ENCODE data around the gene IMMP2L. TPM values are rescaled to one million over a fixed set of nuclear protein-coding genes. Genes with fewer than 3 reads are reported as not detected.

The IMMP2L gene
- polyA plus RNA-seq, 1 of the 3 experiments (the other 2 are of a cell fraction) = 10.7 TPM

DNA sequence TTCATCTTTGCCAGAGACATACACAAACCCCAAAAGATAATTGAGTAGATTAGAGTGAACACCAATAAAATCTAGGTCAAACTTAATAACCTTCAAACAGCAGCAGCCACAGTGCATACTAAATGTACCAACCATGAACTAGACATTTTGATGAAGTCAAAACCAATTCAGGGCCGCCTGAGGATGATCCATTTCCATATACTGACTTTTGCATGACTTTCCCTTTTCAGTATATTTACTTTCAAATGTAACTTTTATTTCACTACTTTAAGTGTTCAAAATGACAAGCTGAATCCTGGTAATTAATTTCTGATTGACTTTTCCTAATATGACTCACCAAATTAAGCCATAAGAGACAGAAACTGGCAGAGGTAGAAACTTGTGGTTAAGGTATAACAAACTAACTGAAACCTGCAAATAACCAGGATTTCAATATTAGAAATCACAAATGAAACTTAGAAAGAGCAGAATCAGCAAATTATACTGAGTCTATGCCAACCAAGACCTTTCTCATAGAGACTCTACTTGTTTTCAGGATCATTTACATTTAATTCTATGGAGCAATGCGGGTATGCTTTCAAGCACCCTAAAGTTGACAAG is 643.2 kb downstream of the IMMP2L start:
- Histone ChIP-seq H3K9ac (no peak overlapping the region), H3K27me3 (ENCODE audit: insufficient read depth) (no peaks in the 10 kb centered on the region), H3K9me2 (peaks cover 3% of the 10 kb centered on the region; the same call in 1 of the 2 replicates), H3K36me3 (replicated peaks in 1 of 2; ENCODE audit: control insufficient read depth in 1 of 2, insufficient read depth in 2 of 2, low read length in 1 of 2) (no peaks in the 10 kb centered on the region), H3K9me3 (no peaks in the 10 kb centered on the region), H3K79me2 (ENCODE audit: insufficient read depth) (no peaks in the 10 kb centered on the region), H3F3A (replicated peaks; ENCODE audit: insufficient read depth) (no peaks in the 10 kb centered on the region), H3K4me1 (ENCODE audit: control insufficient read depth in 1 of 2, insufficient read depth in 2 of 2, low read depth in 1 of 2, low read length in 1 of 2) (peaks cover 0 to 7% of the 10 kb centered on the region in 2 experiments; a peak in 2 of 4 replicates), H3K4me3 (ENCODE audit: low read depth in 2 of 2, low read length in 1 of 2) (no peak overlapping the region), H3K4me2 (no peak overlapping the region), H4K20me1 (ENCODE audit: insufficient read depth) (no peaks in the 10 kb centered on the region), H2AFZ (ENCODE audit: low read depth) (no peak overlapping the region), H3K27ac (ENCODE audit: low read depth in 2 of 2, low read length in 1 of 2) (no peak overlapping the region)
- 80% methylated on average over 2 of the region's 2 CpGs for WGBS (ENCODE audit: low lambda C conversion rate)
- TF ChIP-seq FOSL2 (IDR thresholded peaks at IDR 0.05; ENCODE audit: borderline replicate concordance, low read depth) = no peak
- no peak for TF ChIP-seq EZH2phosphoT487 (IDR thresholded peaks at IDR 0.05; ENCODE audit: borderline replicate concordance, low read depth)
- no peak for TF ChIP-seq CHD2 (IDR thresholded peaks at IDR 0.05; ENCODE audit: low read length, partially characterized antibody)
- TF ChIP-seq, protein P1, sequence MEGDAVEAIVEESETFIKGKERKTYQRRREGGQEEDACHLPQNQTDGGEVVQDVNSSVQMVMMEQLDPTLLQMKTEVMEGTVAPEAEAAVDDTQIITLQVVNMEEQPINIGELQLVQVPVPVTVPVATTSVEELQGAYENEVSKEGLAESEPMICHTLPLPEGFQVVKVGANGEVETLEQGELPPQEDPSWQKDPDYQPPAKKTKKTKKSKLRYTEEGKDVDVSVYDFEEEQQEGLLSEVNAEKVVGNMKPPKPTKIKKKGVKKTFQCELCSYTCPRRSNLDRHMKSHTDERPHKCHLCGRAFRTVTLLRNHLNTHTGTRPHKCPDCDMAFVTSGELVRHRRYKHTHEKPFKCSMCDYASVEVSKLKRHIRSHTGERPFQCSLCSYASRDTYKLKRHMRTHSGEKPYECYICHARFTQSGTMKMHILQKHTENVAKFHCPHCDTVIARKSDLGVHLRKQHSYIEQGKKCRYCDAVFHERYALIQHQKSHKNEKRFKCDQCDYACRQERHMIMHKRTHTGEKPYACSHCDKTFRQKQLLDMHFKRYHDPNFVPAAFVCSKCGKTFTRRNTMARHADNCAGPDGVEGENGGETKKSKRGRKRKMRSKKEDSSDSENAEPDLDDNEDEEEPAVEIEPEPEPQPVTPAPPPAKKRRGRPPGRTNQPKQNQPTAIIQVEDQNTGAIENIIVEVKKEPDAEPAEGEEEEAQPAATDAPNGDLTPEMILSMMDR (IDR thresholded peaks at IDR 0.05) = no peak
- TF ChIP-seq, protein P2, sequence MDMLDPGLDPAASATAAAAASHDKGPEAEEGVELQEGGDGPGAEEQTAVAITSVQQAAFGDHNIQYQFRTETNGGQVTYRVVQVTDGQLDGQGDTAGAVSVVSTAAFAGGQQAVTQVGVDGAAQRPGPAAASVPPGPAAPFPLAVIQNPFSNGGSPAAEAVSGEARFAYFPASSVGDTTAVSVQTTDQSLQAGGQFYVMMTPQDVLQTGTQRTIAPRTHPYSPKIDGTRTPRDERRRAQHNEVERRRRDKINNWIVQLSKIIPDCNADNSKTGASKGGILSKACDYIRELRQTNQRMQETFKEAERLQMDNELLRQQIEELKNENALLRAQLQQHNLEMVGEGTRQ (IDR thresholded peaks at IDR 0.05; ENCODE audit: borderline replicate concordance, low read depth, low read length) = no peak
- no peak for TF ChIP-seq POLR2AphosphoS5 (IDR thresholded peaks at IDR 0.05; ENCODE audit: low read depth, low read length)
- TF ChIP-seq ELF1 (IDR thresholded peaks at IDR 0.05) = no peak
- ChIA-PET CTCF (no interaction called here), POLR2A (no interaction called here)
- no peak for DNase-seq

DNA sequence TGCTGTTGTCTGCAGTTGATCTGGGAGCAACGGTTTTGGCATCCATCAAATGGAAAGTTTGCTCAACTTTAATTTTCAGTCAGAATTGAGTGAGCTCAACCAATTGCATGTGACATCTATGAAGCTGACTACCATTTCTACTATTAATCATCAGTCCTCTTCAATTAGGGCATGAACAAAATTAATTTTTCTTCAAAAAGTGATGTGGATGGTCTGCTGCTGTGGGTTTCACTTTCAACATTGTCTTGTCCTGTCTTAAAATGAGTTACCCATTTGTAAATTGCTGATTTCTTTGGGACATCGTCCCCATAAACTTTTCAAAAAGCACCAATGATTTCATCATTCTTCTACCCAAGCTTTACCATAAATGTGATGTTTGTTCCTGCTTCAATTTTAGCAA is 648.0 kb downstream of the IMMP2L start:
- peaks cover 3% of the 10 kb centered on the region; the same call in 1 of the 2 replicates for H3K9me2 ChIP-seq
- TF ChIP-seq TCF12 (IDR thresholded peaks at IDR 0.05) (no peak), POLR2AphosphoS5 (IDR thresholded peaks at IDR 0.05; ENCODE audit: low read depth, low read length) (no peak), NRF1 (IDR thresholded peaks at IDR 0.05; ENCODE audit: low read depth, low read length) (no peak), FOSL2 (IDR thresholded peaks at IDR 0.05; ENCODE audit: borderline replicate concordance, low read depth) (no peak), SMC3 (IDR thresholded peaks at IDR 0.05; ENCODE audit: low read depth, low read length) (no peak), RCOR1 (IDR thresholded peaks at IDR 0.05; ENCODE audit: low read length) (no peak), RFX5 (IDR thresholded peaks at IDR 0.05; ENCODE audit: low read length) (no peak), EZH2phosphoT487 (IDR thresholded peaks at IDR 0.05; ENCODE audit: borderline replicate concordance, low read depth) (no peak)
- TF ChIP-seq, protein P3, sequence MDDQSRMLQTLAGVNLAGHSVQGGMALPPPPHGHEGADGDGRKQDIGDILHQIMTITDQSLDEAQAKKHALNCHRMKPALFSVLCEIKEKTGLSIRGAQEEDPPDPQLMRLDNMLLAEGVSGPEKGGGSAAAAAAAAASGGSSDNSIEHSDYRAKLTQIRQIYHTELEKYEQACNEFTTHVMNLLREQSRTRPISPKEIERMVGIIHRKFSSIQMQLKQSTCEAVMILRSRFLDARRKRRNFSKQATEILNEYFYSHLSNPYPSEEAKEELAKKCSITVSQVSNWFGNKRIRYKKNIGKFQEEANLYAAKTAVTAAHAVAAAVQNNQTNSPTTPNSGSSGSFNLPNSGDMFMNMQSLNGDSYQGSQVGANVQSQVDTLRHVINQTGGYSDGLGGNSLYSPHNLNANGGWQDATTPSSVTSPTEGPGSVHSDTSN (IDR thresholded peaks at IDR 0.05) = no peak
- TF ChIP-seq, protein P4, sequence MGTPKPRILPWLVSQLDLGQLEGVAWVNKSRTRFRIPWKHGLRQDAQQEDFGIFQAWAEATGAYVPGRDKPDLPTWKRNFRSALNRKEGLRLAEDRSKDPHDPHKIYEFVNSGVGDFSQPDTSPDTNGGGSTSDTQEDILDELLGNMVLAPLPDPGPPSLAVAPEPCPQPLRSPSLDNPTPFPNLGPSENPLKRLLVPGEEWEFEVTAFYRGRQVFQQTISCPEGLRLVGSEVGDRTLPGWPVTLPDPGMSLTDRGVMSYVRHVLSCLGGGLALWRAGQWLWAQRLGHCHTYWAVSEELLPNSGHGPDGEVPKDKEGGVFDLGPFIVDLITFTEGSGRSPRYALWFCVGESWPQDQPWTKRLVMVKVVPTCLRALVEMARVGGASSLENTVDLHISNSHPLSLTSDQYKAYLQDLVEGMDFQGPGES (IDR thresholded peaks at IDR 0.05; ENCODE audit: low read depth, low read length) = no peak
- H4K20me1 ChIP-seq (ENCODE audit: insufficient read depth) = no peaks in the 10 kb centered on the region
- H3K27ac ChIP-seq (ENCODE audit: low read depth in 2 of 2, low read length in 1 of 2) = no peak overlapping the region
- H3K27me3 ChIP-seq (ENCODE audit: insufficient read depth) = no peaks in the 10 kb centered on the region
- H3K4me2 ChIP-seq = no peak overlapping the region
- H3K4me3 ChIP-seq (ENCODE audit: low read depth in 2 of 2, low read length in 1 of 2) = no peak overlapping the region
- no peak overlapping the region for H3K9ac ChIP-seq
- no peak for DNase-seq
- no peaks in the 10 kb centered on the region for H3K79me2 ChIP-seq (ENCODE audit: insufficient read depth)
- 55% methylated on average over 2 of the region's 2 CpGs for WGBS (ENCODE audit: low lambda C conversion rate)
- no peak overlapping the region for H2AFZ ChIP-seq (ENCODE audit: low read depth)
- H3F3A ChIP-seq (replicated peaks; ENCODE audit: insufficient read depth) = no peaks in the 10 kb centered on the region
- H3K9me3 ChIP-seq = no peaks in the 10 kb centered on the region
- H3K4me1 ChIP-seq (ENCODE audit: control insufficient read depth in 1 of 2, insufficient read depth in 2 of 2, low read depth in 1 of 2, low read length in 1 of 2) = no peaks in the 10 kb centered on the region; a peak in 1 of 4 replicates
- ChIA-PET CTCF (no interaction called here), POLR2A (no interaction called here)
- H3K36me3 ChIP-seq (replicated peaks in 1 of 2; ENCODE audit: control insufficient read depth in 1 of 2, insufficient read depth in 2 of 2, low read length in 1 of 2) = no peaks in the 10 kb centered on the region

Measured in SK-N-SH (cell line).